NCI-H345 treated with DMSO at 0.1 percent for 48 hours (cell line): ENCODE data around the gene MRPL17.
"Not testable (repeated sequence)": the region's sequence is repeated elsewhere in the genome, so short reads cannot be mapped to it uniquely, and the experiment has no call there.

Experiments
- DNase-seq: peaks from one replicate; lab custom pipeline; 2025; ENCODE audit not compliant: unreplicated experiment; lab: John Stamatoyannopoulos, UW

Gene MRPL17

DNA sequence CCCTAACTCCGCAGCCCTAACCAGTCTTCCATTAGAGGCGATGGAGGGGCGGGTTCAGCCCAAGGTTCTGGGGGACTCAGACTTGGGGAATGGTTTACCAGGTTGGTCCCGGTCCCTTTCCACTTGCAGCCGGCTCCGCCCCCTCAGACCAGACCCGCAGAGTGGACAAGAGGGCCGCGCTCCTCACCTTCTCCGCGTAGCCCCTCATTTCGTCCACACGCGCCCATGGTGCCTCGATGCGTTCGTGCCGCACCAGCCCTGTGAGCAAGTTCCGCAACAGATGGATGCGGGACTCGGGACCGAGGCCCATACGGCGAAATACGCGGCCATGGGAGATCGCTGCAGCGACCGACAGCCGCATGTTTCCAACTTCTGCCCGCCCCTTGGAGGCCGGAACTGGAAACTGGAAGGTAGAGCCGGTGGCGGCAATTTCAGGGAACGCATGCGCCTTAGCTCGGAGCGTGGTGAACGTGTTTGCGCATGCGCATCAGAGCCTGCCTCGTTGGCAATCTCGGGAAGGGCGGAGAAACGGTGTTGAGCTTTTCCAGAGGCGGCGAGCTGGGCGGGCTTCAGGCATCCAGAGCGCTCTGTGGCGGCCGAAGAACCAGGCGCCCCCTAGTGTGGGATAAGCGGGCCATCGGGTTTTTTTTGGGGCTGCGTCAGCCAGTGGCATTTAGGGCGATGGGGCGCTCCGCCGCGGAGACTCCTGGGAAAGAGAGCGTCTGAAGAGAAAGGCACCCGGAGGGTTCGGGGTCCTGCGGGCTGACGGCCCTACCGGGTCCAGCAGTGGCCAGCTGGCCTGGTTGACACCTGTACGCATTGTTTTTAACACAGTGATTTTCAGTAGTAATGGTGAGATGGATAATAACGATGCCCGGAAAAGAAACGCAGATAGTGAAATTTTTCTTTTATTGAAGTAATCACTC, at the start of gene MRPL17:
TSS of gene MRPL17 (minus strand) at position 405 of the 926 bp plus-strand sequence. CDS start at position 361, 44 bp downstream.
- peak; percentile 98 for DNase-seq

DNA sequence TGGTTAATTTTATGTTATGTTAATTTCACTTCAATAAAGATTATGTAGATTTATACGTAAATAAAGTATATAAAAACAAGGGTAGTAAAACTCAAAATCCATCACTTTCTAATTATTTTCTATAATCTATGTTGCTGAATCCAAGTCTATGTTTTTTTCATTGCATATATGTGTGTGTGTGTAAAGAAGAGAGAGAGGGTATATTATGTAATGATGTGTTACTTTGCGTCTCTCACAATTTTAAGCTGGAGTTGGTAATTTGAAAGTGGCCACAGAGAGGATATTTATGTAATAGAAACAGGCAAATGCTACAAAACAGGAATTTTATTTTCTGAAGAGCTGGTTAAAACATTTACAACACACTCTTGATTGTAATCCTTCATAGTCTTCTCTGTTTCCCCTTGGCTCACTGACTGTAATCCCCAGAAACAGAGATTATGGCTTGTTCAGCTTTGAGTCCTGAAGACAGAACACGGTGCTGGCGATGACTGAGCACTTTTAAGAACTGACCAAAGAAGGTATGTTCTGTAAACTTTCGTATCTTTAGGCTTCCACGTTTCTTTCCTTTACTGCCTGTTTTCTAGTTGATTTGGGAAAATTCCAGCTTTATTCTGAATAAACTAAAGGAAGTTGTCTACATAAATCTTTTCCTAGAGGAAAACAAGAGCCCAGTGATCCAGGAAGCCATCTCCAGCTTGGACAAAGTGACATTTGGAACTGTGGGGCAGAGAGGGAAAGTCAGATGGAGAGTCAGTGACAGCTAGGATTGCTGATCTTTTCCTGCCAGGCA, 45.0 kb upstream of the MRPL17 start:
- DNase-seq: no peak

GRCh38 chr11:6725386-6725896, 42.3 kb upstream of the MRPL17 start:
- DNase-seq: no peak

DNA sequence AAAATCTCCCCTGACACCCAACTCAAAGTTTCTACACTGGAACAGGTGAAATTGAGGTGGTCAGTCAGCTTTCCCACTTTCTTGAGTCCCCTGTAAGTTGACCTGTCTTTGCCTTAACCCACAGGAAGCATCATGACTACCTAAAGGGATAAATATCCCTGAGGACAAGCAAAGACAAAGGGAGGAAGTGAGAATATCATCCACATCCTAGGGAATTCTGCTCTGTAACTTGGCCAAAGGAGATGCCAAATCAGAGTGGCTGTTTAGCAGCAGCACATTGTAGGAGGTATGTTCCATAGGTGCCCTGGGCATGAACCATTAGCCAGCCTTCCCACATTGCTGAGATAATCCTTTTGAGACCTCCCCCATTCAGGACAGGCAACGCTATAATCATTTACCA, 40.9 kb upstream of the MRPL17 start:
- no peak for DNase-seq

- DNase-seq: no peak
Measured at GRCh38 chr11:6721343-6721742, 38.2 kb upstream of the MRPL17 start.

DNA sequence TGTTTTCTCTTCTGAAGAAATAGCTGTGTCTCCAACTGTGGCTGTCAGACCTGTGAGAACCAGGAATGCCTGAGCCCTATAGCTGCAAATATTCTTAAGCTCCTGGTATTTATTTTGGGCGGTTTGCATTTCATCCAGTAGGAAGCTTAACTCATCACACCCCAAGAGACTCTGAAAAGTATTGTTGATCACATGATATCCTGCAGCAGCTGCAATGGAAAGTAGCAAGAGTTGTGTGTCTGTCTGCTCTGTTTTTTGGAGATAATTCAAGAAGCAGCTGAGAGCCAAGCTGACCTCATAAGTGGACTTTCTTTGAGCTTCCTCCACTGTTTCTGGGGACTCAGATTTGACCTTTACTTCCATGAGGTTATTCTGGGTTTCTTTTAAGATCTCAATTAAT, 36.4 kb upstream of the MRPL17 start:
- no peak for DNase-seq

- DNase-seq: no peak
Measured at GRCh38 chr11:6717426-6717825, 34.3 kb upstream of the MRPL17 start.

DNA sequence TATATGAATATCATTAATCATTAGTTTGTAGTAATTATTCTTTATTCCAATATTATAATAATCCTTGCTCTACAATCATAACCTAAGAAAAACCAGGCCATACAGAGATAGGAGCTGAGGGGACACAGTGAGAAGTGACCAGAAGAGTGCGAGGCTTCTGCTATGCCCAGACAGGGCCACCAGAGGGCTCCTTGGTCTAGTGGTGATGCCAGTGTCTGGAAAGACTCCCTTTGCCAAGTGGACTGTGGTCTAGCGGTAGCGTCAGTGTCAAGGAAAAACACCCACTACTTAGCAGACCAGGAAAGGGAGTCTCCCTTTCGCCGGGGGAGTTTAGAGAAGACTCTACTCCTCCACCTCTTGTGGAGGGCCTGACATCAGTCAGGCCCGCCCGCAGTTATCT, 28.4 kb upstream of the MRPL17 start:
- DNase-seq: not testable (repeated sequence)

DNA sequence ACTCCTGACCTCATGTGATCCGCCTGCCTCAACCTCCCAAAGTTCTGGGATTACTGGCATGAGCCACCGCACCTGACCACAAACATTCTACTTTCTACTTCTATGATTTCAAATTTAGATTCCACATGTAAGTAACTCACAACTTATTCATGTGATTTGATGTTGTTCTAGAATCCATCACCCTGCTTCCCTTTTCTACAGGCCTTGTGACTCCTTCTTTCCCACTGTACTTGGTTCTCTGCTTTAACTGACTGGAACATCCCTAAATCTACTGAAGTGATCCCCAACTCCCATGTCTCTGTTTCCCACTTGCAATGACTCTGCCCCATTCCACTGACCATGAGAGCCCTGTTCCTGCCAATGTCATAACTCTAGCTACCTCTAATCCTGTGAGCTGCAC, 25.7 kb upstream of the MRPL17 start:
- no peak for DNase-seq

DNA sequence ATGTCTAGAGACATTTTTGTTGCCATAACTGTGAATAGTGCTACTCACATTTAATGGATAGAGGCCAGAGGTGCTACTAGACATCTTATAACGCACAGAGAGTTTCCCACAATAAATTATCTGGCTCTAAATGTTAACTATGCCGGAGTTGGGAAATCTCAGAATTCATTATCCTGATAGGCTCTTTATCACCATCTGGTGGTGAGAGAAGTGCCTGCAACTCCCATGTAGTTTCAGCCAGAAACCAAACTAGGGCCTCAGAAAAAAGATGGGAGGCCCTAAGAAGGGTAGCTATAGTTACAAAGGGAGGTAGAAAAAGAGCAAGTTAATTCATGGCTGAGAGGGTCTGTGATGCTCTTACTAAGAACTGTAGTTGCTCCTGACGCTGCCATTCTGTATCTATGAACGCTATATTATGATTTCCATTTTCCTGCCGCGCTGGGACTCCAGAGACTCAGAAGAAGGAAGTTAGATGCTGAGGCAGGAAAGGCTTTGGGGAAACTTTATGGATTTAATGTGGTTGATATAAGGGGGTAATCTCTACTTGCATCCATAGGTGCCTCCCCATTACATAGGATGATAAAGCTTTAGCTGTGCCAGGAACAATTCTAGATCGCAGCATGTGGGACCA, 22.9 kb upstream of the MRPL17 start:
- DNase-seq: peak; percentile 27

DNA sequence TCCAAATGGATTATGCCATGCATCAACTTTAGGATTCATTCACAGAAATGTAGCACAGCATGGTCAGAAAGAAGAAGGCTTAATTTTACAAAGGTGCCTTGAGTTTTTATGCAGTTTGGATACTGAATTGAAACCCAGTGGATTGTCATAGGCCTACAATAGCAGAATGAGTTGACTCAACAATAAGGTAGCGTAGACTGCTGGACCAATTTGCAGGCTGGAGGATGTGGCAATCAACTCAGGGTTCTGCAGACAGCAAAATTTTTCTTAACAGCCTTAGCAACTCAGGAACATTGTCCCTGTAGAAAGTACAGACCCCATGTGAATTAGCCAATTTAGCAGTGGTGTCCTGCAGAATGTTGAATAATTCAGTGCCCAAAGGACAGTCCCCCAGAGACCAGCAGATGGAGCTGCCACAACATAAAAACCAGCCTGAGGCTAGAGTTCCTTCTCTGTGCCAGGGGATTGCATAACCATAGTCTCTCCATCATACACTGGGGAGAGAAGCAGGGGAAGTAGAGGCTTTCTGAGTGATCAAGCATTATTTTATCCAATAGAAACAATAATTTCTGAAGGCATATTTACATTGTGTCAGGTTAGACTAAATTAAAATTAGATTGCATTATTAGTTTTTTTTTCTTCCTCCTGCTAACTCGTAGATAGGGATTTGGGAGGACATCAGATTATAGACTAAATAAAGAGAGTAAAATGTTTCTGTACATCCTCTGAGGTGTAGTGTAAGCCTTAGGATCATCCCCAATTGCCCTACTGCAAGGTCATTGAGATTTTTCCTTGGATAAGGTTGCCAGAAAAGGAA, 20.3 kb upstream of the MRPL17 start:
- DNase-seq: peak; percentile 61

DNA sequence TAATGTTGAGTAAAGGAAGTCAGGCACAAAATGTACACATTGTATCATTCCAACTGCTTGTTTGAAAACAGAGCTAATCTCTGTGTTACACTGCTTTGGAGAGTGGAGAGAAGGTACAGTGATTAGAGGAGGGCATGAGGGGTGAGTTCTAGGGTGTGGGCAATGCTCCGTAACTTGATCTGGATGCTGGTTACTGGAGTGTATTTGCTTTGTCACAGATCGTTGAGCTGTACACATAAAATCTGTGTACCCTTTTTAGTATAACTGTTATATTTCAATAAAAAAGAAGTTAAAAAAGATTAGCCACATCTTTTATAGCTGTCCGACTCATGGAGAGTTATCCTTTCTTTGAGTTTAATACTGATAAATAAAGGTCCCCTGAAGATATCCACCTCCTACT, 18.8 kb upstream of the MRPL17 start:
- not testable (repeated sequence) for DNase-seq

DNA sequence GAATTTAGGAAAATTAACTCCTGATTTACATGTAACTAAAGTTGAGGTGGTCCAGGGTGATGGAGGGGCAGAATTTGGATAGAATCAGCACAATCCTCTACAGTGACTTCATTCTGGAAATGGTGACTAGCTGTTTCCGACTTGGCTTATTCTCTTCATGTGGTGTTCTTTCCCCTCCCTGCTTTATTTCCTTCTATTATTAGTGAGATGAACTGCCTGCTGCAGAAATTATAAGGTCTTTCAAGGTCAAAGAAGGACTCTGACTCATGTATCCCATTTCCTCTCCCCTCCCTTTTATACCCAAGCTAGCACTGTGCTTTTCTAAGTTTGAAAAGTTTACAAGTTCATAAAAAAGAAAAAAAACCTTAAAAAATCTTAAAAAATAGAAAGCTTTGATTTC, 12.2 kb upstream of the MRPL17 start:
- no peak for DNase-seq

GRCh38 chr11:6694229-6694535, 11.0 kb upstream of the MRPL17 start:
- DNase-seq: no peak

DNA sequence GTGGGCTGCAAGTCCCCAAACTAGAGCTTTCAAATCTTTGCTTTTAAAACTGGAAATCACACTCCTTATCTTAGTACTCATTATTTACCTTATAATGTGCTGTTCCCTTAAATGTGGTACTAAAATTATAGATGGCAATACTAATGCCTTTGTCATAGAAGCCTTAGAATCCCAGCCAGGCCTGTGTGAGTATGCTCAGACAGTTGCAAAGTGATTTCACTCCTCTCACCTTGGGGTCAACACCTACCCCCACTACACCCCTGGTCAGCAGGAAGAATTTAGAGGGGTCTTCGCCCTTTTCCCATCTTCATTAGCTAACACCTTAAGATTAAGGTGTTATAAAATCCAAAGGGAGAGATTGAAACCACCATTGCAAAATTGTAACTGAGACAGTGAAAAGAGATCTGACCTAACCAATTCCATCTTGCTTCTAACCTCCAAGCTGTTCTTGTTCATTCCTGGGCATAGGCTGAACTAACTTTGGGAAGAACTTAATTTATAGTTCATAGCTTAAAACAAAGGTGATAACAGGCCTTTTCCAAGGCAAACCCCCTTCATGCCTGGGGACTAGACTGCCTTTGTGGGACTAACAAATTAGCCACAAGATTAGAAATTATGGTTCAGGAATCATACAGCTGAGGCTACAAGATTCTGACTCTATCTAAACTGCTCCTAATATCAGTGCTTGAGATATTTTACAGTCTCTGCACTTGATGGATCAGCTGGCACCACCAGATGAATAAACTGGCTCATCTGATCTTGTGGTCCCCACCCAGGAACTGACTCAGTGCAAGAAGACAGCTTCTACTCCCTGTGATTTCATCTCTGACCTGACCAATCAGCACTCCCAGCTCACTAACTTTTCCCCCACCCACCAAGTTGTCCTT, 10.4 kb upstream of the MRPL17 start:
- DNase-seq: no peak

GRCh38 chr11:6692128-6692527, 9.0 kb upstream of the MRPL17 start:
- no peak for DNase-seq

DNA sequence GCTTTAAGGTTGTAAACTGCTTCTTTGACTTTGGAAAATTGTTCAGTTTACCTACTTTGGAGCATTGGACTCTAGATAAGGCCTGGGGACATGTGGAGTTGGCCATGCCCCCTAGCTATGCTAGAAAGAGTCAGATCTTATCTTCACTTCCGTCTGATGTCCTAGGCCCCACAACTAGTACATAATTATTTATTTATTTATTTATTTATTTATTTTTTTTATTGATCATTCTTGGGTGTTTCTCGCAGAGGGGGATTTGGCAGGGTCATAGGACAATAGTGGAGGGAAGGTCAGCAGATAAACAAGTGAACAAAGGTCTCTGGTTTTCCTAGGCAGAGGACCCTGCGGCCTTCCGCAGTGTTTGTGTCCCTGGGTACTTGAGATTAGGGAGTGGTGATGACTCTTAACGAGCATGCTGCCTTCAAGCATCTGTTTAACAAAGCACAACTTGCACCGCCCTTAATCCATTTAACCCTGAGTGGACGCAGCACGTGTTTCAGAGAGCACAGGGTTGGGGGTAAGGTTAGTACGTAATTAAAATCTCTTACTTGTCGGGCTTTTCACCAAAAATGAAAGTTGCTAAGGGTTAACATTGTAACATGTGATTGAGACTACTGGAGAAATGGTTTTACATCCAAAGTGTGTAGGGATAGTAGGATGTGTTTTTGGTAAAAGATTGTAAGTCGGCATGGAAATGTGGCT, 7.4 kb upstream of the MRPL17 start:
- not testable (repeated sequence) for DNase-seq

GRCh38 chr11:6687876-6688275, 4.7 kb upstream of the MRPL17 start:
- DNase-seq: no peak

DNA sequence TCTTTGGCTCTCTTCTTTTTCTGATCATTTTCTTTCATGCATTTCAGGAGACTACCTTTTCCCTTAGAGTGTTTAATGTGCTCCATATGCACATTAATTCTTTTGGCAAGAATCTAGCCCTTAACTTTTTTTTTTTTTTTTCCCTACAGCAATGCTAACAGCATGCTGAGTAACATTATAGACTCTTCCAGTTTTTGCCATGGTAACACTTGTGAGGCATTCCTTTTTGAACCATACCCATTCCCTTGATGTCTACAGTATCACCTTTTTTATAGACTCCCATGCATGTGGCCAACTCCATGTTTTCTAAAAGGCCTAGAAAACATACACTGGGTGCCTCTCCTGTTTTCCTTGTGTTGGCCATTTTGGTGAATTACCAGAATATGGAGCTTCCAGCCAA, 2.9 kb upstream of the MRPL17 start:
- no peak for DNase-seq
